ENCODE data around the gene GLIS2.
A peak's percentile ranks its signal among the peaks of the same experiment; 100 is the strongest.

GLIS2 gene

DNA sequence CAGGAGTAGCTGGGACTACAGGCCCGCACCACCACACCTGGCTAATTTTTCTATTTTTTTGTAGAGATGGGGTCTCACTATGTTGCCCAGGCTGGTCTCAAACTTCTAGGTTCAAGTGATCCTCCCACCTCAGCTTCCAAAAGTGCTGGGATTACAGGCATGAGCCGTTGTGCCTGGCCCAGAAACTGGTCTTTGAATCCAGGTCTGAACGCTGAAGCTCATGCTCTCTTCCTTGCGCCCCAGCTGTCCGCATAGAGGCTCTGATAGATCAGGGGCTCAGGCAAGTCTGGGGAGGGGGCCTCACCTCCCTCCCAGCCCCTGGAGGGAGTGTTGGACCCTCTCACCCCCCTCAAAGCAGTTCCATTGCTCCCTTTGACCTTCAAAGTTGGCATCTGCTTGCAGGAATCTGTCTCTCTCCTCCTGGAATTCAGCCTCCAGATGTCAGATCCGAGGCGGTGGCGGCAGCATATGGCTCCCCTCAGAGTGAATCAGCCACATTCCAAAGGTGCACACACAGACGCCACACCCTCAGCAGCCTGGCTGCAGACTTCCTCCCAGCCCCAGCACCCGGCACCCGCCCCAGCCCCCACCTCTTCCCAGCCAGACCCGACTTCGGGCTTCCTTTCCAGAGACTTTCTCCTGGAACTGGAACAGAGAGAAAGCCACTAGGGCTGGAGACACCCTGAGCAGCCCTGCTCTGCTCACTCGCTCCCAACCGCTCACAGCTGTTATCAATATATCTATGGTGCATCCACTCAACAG, 16.9 kb upstream of the GLIS2 start:
- DNase-seq = no peak

DNA sequence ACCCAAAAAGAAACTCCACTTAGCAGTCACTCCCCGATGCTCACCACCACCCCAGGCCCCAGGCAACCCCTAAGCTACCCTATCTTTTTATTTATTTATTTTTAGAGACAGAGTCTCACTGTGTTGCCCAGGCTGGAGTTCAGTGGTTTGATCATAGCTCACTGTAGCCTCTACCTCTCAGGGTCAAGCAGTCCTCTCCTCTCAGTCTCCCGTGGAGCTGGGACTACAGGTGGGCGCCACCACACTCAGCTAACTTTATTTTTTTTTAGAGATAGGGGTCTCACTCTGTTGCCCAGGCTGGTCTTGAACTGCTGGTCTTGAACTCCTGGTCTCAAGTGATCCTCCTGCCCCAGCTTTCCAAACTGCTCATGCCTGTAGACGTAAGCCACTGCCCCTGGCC, 14.7 kb upstream of the GLIS2 start:
- DNase-seq = no peak

DNA sequence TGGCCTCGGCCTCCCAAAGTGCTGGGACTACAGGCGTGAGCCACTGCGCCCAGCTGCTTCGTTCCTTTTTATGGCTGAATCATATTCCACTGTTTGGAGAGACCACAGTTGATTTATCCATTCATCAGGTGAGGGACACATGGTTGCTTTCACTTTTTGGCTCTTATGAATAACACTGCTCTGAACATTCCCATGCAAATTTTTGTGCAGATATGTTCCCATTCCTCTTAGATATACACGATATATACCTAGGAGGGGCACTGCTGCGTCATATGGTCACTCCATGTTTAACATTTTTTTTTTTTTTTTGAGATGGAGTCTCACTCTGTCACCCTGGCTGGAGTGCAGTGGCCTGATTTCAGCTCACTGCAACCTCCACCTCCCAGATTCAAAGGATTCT, 13.9 kb upstream of the GLIS2 start:
- DNase-seq = no peak

DNA sequence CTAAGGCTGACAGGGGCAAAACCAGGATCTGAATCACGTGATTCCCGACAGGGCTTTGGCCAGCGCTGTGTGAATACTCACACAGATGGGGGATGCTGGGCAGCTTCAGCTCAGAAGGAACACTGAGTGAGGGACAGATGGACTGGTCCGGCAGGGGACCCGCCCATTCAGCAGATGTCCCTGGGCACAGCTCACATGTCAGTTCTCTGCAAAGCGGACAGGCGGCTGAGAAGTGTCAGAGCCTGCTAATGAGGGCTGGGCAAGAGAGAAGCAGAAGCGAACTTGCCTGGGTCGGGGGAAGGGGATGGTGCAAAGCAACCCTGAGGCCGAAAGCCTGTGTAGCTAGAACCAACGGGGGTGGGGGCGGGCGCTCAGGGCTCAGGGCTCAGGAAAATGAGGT, 11.9 kb upstream of the GLIS2 start:
- no peak for DNase-seq

DNA sequence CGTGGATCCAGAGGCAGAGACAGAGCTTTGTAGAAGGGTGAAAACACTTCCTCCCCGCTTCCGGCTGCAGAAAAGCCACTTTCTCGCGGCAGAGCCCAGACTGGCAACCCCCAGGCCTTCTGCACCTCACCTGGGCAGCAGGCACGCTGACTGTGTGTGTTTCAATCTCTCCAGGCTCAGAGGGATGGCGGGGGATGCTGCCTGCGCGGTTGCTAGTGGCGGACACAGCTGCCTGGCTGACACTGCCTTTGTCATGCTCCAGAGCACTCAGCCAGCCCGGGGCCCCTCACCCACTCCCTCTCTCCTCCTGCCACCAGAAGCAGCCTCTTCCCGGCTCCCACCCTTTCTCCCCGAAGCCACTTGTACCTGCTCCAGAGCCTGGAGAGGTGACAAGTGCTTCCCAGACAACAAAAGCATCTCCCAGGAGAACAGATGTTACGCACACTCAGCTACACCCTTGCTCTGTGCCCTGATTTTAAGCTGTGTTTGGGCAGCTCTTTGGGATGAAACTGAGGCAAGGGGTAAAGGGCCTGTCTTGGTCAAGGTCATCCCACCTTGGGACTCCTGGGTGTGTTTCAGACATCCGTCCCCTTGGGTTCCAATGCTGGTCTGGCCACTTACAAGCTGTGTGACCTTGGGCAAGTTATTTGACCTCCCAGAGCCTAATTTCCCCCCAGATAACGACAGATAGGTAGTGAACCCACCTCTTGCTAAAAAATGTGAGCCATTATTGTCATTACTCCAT, 9.2 kb upstream of the GLIS2 start:
- no peak for DNase-seq

DNA sequence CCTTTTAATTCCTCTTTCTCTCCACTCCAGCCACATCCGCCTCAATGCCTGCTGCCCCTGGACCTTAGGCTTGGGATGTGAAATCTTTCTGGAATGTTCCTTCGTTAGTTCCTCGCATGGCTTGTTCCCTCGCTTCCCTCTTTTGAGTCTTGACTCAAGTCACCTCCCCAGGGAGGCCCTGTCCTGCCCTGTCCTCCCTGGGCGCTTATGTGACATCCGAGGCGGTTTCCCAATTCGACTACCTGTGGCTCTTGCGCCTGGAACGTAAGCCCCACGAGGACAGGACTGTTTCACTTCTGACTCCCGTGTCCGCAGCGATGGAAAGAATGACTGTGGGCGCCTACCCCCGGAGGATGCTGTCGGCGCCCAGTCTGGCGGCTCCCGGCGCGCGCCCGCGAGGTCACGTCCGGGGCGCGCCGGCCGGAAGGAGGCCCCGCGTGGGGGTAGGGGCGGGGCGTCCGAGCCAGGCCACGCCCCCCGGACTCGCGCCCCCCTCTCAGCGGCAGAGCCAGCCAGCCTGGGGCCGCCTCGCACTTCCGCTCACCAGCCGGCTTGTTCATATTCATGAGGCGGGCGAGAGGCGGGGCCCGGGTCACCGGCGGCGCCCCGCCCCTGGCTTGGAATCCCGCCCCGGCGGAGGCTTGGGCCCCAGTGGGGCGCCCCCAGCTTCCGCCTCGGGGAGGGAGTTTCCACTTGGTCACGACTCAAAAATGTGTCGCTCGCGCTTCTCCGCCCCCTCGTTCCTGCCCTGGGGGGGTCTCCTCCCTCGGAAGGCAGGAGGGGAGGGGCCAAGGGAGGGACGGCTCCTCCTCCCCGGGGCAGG, 8.4 kb upstream of the GLIS2 start:
- DNase-seq = peak; percentile 66

DNA sequence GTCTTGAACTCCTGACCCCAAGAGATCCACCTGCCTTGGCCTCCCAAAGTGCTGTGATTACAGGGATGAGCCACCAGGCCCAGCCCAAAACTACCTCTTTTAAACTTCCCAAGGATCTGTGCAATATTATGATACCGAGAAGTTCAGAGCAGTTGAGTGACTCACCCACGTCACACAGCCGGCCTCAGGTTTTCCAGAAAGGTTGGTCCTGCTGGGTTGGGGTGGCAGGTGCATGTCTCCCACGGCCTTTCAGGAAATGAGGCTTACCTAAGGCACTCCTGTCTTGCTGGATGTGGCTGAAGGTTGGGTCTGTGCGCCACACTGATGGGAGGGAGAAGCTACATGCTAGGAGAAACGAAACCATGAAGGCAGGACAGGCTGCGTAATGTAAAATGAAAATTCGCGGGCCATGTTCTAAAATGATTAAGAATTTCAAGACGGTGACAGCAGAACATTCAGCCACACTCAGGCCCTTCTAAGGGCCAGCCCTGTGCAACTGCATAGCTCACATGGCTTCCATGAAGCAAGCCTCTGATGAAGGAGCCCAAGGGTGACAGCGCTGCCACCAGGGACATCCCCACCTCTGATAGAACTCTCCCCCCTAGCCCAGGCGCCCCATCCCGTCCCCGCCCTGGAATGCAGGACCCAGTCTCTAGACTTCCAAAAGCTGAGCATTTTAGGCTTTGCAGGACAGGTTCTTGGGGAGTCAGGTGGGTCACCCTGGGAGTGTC, 6.6 kb upstream of the GLIS2 start:
- no peak for DNase-seq

DNA sequence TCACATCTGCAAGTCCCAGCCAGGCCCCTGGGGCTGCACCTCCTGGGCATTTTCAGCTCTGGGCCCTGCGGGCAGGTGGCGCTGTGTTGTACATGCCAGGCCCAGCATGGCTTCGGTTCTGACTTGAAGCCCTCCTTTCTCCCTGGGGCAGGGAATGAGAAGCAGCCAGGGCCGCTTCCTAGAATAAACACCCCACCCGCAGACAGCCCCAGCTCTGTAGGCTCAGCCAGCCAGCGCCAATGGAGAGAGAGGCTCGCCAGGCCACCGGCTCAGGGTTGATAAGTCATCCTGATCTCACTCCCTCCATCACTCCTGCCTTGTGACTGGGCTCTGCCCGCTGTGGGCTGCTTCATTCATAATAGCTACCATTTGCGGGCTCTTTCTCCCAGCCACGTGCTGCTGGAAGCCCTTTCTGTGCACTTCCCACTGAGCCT, 6.0 kb upstream of the GLIS2 start:
- DNase-seq = peak; percentile 3

DNA sequence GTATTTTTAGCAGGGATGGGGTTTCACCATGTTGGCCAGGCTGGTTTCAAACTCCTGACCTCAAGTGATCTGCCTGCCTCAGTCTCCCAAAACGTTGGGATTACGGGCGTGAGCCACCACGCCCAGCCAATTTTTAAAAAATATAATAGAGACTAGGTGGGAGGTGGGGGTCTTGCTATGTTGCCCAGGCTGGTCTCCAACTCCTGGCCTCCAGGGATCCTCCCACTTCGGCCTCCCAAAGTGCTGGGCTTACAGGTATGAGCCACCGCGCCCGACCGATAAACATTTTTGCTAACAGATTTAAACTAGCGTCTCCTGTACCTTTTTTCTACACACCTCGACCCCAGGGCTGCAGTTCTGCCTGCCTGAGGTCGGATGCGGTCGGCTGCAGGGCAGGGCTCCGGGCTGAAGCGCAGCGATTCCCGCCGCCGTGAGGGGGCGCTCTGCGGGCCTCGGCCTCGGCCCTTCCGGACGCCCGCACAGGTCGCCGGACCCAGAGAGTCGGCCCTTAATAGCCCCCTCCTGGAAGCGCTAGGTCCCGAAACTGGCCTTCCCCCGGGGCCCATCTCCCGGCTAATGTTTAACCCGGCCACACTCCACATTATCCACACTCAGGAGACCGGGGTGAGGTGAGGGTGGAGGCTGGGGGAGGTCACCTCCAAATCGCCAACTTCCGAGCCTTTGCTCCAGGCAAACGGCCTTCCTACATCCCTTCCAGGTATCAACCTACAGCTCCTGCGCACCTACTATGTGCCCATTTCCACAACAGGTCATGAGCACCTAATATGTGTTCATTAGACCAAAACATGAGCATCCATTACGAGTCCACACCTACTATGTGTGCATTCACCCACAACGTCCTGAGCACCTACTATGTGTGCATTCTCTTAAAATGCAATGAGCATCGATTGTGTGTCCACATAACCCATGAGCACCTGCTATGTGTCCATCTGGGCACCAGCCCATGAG, 2.0 kb upstream of the GLIS2 start:
- DNase-seq = peak; percentile 30

DNA sequence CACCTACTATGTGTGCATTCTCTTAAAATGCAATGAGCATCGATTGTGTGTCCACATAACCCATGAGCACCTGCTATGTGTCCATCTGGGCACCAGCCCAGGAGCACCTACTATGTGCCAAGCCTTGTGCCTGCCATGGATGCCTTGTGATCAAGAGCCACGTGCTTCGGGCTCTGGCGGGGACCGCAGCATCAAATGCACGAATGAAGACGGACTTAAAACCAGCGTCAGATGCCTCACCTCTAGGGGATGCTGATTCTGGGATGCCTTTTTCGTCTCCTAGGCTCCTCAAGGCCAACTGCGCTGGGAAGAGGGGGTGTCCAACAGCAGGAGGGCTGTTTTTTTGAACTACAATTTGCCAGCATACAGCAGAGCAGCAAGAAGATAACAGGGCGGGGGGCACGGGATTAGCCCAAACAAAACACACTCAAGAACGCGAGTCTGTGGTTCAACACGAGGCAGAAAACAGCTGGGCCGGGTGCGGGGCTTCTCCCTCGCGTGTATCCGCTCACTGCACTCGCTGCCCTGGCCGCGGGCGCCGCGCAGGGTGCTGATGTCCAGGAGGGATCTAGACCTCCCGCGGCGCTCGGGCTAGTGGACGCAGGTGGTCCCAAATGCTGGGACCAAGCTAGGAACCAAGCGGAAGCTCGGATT, 1.2 kb upstream of the GLIS2 start:
- peak; percentile 32 for DNase-seq

DNA sequence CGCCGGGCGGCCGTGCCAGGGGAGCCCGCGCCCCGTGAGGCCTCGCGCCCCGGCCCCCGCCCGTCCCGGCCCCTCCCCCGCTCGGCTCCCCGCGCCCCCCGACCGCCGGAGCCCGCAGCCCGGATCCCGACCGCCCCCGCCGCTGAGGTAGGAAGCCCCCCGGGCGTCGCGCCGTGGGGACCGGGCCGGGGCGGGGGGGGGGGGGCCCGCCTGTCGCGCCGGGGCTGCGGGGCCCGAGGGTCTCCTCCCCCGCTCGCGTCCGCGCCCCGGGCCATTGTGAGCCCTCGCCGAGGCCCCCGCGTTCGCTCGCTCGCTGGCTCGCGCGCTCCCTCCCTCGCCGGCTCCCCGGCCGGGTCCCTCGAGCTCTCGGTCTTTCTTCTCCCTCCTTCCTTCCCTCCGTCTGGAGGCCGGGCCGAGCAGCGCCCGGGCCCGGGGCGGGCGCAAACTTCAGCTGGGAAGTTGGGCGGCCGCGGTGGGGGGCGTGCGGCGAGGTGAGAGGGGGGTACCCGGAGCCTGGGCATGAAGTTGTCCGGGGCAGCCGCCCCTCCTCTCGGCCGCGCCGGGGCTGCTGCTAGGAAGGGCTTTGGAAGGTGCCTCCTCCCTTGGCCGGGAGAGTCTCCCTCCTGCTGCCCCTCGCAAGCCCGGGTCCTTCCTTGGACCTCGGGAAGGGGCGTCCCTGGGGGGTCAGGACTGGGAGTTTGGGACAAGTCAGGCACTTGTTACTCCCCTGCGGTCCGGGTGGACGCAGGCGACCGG, 419 bp downstream of the GLIS2 start:
- no peak for DNase-seq

DNA sequence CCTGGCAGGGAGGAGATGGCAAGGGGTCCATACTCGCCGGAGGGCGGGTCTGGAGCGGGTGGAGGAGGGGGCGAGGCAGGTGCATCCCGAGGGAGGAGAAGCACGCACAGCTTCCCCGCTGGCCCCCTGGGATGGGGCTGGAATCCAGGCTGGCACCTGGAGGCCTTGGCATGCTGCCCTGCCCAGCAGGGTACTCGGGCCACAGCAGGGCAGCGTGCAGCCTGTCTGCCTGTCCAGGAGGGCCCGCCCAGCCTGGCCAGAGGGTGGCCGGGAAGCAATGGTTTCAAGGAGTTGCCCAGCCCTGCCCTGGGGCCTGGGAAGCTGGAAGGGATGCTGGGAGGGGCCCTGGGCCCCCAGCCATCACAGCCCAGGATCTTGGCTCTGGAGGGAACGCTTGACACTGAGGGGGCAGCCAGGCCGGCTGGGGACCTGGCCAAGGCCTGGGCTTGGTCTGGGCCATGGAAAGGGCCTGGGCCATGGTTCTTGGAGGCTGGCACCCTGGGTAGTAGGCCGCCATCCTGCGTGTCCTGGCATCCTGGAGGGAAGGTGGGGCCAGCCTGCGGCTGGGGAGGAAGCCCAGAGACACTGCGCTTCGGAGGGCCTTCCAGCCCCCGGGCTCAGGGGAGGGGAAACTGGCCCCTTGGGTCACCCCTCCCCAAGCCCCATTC, 1.1 kb downstream of the GLIS2 start:
- DNase-seq = no peak

DNA sequence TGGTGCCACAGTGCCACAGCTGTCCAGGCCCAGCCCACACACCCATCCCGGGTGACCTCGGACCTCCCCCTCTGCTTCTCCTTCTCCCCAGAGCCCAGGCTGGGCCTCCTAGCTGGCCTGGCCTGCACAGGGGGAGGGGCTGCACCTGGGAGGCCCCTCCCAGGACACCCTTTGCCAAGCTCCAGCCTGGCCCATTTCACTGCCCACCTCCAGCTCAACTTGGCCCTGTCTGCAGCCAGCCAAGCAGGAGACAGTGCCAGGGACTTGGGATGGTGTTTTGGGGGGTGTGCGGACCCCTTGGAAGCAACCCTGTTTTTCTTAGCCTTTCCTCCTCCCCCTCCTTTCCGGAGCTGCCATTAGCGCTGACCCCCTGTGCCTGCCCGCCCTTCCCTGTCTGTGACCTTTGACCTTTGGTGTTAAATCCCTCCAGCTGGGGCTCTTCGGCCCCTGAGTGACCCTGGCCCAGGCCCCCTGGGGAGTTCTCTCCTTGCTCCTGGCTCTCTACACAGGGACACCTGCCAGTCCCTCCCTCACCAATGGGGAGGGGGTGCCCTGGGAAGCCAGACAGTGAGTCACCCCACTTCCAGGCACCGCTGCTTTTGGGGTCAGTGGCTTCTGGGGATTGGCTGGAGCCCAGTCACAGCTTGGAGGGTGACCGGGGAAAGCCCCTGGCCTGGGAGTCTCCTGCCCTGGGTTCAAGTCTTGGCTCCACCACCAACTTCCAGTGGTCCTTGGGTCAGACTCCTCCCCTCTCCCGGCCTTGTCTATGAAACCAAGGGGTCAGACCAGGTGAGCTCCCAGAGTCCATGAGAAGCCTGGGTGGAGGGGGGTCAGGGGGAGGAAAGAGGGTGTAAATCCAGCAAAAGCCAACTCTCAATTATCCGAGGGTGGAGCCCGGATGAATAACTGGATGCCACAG, 1.9 kb downstream of the GLIS2 start:
- DNase-seq = no peak

DNA sequence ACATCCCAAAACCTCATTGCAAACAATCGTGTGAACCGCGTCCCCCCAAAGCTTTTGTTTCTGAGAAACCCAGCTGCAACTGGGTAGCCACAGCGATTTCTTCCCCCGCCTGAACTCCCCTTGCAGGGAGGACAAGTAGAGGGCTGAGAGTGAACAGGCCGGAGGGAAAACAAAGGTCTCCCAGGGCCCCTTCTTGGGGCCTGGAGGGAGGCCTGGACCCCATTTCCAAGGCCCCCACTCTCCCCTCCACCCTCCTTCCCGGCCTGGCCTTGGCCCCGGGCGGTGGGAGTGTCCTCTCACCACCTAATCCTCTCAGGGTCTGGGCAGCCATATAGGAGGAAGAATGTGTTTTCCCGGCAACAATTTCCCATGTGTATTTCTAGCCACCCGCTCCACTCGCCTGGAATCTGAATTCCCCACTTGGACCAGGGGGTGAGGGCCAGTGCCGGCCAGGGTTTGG, 2.6 kb downstream of the GLIS2 start:
- no peak for DNase-seq

DNA sequence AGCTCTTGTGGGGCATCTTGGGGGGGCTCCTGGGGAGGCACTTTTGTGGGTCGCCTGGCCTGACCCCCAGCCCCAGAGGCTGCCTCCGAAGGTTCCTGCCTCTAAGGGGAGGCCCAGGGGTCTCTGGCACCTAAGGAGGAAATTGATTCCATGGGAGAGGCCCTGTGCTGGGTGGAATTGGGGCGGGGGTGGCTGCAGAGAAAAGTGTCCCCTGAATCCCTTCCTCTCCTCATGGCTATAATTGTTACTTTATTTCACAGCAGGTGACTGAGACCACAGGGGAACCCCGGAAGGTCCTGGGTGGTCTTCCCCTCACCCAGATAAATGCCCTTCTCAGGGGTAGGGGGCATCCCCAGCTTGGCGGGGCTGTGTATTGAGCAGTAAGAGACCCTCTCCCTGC, 3.1 kb downstream of the GLIS2 start:
- no peak for DNase-seq

DNA sequence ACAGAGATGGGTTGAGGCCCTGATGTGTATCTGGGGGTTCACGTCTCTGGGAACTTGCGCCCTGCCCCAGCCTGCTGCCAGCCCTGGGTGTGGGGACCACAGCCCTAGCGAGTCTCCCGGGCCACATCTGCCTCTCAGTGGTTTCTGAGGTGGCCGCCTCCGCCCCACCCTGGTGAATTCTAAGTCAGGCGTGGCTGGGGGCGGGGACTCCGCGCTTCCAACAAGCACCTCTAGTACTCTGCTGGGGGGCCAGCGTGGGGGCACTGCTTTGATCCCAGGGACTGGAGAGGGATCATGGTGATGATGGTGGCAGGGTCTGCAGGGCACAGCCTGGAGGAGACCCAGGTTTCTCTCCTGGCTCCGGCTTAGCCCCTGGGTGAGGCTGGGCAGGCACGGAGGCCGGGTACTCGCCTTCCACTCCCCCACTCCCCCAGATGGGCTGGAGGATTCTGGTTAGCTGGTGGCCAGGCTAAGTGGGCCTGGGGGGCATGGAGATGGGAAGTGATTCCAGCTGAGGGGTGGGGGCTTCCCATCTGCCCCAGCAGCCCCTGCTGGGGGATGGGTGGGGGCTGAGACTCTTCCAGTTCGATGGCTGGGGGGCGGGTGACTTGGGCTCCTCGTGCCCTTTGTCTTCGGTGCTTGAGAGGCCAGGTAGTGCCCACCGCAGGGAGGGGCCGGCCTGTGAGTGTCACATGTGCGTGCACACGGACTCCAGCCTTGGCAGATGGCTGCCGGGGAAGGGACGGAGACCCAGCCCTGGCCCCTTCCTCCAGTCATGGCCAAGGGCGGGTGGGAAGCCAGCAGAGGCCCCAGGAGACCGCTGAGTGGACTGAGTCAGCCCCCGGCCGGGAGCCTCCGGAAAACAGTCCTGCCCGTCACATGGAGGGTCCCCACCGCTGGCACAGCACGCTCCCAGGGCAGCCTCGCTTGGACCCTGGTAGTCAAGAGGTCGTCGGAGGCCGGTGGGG, 3.9 kb downstream of the GLIS2 start:
- no peak for DNase-seq

DNA sequence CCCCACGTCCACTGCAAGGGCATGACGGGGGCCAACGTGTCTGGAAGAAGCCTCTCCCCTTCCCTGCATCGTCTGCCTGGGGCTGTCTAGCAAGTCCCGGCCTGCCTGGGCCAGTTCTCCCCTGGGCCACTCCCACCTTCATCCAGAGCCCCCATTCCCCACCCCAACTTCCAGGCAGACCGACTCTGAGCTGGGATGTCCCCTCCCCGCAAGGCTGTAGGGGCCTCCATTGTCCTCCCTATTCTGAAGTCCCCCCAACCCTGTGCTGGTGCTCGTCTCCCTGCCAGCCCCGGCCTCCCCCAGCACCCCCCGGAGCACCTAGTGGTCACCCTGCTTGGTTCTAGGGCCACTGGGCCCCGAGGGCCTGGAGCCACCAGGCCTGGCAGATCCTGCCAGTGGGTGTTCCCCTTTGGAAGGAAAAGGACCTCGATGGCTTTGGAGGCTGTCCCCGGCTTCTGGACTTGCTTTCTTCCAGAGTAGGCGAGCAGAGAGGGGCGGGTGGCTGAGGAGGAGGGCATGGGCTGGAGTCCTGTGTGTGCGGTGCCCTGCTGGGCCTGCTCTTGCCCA, 4.8 kb downstream of the GLIS2 start:
- no peak for DNase-seq
